A549 treated with ZK216348 at 1 μM for 4 hours (cell line): ENCODE results near the gene NECAB2. TPM values are rescaled to one million over a fixed set of nuclear protein-coding genes. Genes with fewer than 3 reads are reported as not detected.

Experiments used
- total RNA-seq: library from RNA; stranded (reverse); fragments of 200-300 nt; extraction: Qiagen RNA extraction; gene quantifications from 5 replicates; pipeline ENCODE4 v1.2.3, GENCODE V29; 2022; ENCODE audit warnings: low read depth

Gene NECAB2
- total RNA-seq, result 1.7 to 4.0 TPM (median 1.9 TPM) in 5 replicates

DNA sequence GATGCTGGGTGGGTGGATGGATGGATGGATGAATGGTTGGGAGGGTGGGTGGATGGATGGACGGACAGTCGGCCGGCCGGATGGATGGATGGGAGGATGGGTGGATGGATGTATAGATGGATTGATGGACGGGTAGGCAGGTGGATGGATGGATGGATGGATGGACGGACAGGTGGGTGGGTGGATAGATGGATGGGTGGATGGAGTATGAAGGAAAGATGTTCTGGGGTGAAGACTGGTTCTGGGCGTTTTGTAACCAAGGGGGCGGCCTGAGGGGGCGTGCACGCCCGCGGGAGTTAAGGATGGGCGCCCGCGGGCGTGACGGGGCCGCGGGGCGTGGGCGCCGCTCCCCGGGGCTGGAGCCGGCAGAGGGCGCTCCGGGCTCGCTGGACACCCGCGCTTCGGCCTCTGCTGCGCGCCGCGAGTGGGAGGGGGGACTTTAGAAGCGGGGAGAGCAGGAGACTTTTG lies at the start of gene NECAB2:
NECAB2 (plus strand) TSS at position 407 of the 468 bp plus-strand sequence. CDS start 405 bp downstream, outside the sequence.

DNA sequence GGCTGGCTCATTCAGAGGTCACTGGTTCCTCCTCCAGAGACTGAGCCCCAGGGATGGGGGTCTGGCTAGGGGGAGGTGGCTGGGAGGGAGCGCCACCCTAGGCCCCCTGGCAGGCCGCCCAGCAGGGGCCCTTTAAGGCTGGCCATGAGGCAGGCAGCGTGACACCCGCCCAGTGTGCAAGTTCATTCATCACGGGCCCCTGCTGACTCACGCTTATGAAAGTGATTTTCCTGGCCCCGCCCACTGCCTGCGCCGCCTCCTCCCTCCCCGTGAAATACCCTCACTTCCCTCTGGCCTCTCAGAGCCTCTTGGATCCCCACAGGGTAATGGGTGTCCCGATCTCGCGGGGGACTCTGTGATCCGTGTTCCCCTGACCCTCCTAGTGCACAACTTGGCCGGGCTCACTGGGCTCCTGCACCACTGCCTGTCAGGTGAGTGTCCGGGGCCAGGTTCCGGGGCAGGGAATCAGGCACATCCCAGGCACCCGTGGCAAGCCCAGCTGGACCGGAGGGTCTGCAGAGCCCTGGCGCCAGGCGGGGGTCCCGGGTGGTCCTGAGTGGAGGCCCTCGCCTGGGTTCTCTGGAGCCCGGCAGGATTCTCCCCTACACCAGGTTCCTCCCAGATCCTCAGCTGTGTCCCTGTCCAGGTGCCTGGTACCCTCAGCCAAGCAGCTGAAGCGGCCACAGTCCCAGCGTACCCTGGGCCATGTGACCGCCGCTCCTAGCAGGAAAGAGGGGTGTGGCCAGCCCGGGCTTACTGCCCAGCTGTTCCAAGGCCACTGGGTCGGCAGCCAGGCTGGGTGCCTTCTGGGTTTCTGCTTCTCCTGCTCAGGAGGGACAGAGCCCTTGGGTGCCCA lies 14.9 kb upstream of the NECAB2 start, which contains the start of gene OSGIN1:
OSGIN1 (plus strand) TSS at position 301 of the 856 bp plus-strand sequence. CDS start 4,432 bp downstream, outside the sequence.

DNA sequence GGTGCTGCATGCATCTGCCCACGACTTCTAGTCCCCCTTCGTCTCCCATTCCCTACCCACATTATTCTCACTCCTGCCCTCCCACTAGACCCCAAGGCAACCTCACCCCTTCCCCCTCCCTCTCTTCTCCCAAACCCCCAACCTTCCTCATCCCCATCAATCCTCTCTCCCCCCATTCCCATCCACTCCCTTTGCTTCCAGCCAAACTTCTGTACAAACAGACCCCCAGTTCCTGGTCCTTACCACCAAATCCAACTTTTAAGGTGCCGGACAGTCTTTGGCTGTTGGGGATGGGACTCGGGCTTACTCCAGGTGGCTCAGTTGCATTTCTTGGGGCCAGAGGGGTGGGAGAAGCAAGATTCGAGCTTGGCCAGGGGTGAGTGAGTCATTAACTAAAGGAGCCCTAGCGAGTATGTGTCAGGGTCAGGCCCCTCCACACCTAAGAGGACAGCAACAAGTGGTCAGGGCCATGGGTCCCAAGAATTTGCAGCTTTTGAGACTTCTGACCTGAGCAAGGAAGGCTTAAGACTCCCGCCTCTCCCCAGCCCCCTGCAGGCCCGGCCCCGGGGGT lies 74.3 kb downstream of the NECAB2 start, which contains the start of gene SLC38A8:
SLC38A8 (minus strand) TSS at position 488 of the 571 bp plus-strand sequence. CDS start 638 bp downstream, outside the sequence.

Other genes starting within 250 kb of the NECAB2 start
- 122 to 196 TPM (median 181 TPM) in 5 replicates for gene HSBP1, start 160.3 kb upstream of the NECAB2 start, total RNA-seq
- gene MLYCD, start 69.1 kb upstream of the NECAB2 start, total RNA-seq, result 1.3 to 1.9 TPM (median 1.8 TPM) in 5 replicates
- gene OSGIN1, start 15.0 kb upstream of the NECAB2 start, total RNA-seq, result 20.4 to 40.0 TPM (median 24.5 TPM) in 5 replicates
- gene SLC38A8, start 74.6 kb downstream of the NECAB2 start, total RNA-seq, result not detected in 5 replicates
- gene MBTPS1, start 148.7 kb downstream of the NECAB2 start, total RNA-seq, result 34.2 to 49.0 TPM (median 46.7 TPM) in 5 replicates
- gene HSDL1, start 176.9 kb downstream of the NECAB2 start, total RNA-seq, result 14.6 to 19.7 TPM (median 18.5 TPM) in 5 replicates
- 0.18 to 0.28 TPM (median 0.22 TPM) in 4 of 5 replicates, not detected in the other for gene DNAAF1, start 177.1 kb downstream of the NECAB2 start, total RNA-seq
- gene TAF1C, start 218.8 kb downstream of the NECAB2 start, total RNA-seq, result 16.1 to 37.0 TPM (median 31.8 TPM) in 5 replicates
- not detected in 5 replicates for gene ADAD2, start 222.9 kb downstream of the NECAB2 start, total RNA-seq